ENCODE results near the gene CTBP1. TPM values are rescaled to one million over a fixed set of nuclear protein-coding genes. Genes with fewer than 3 reads are reported as not detected.

The CTBP1 gene
- total RNA-seq, 1 experiment from 2014 or later, result 136 TPM

DNA sequence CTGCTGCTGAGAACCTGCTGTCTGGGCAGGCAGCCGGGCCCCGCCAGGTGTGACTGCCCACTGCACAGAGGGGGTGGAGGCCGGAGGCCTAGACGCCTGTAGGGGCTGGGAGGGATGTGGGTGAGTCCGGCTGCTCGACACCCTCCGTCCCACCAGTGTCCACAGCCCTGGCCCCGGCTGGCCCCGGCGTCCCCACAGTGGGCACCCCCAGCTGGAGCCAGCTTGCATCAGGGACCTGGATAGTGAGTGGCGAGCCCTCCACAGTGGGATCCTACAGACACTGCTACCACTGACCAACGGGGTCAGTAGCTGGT lies 41.8 kb downstream of the CTBP1 start:
- Histone ChIP-seq H2BK5ac (ENCODE audit: insufficient read length, low read length) (no peak overlapping the region), H3K79me1 (ENCODE audit: insufficient read depth, low read depth, low read length, poor library complexity, severe bottlenecking) (no peaks in the 10 kb centered on the region), H2AFZ (ENCODE audit: low read length) (no peak overlapping the region), H4K8ac (replicated peaks; ENCODE audit: insufficient read length, low read depth, low read length) (no peak overlapping the region), H3K4me2 (ENCODE audit: insufficient read depth, insufficient read length, low read length) (no peak overlapping the region), H3K4ac (ENCODE audit: low read depth, low read length) (no peak overlapping the region), H3K23me2 (ENCODE audit: insufficient read length, low read depth, low read length, poor library complexity, severe bottlenecking) (peaks cover 3% of the 10 kb centered on the region), H3K4me1 (ENCODE audit: insufficient read depth, low read length) (no peaks in the 10 kb centered on the region), H2BK20ac (ENCODE audit: low read depth, low read length, poor library complexity, severe bottlenecking) (no peak overlapping the region), H2BK15ac (ENCODE audit: low read depth, low read length) (no peak overlapping the region), H3K14ac (ENCODE audit: insufficient read depth, low read length) (no peak overlapping the region), H4K20me1 (ENCODE audit: control insufficient read depth, insufficient read depth, insufficient read length) (no peaks in the 10 kb centered on the region), H3K56ac (ENCODE audit: insufficient read length, low read depth, low read length) (no peak overlapping the region), H3K27me3 (ENCODE audit: insufficient read depth, low read length) (no peaks in the 10 kb centered on the region), H3K79me2 (ENCODE audit: insufficient read depth, low read length) (no peaks in the 10 kb centered on the region), H3K23ac (ENCODE audit: insufficient read length, low read depth, low read length) (no peak overlapping the region), H4K5ac (ENCODE audit: insufficient read length, low read depth, low read length) (no peak overlapping the region), H2BK12ac (ENCODE audit: insufficient read length, low read depth, low read length) (no peak overlapping the region), H2BK120ac (ENCODE audit: low read depth, low read length, poor library complexity, severe bottlenecking) (no peak overlapping the region), H3T11ph (ENCODE audit: low read length) (no peak overlapping the region), H4K91ac (ENCODE audit: insufficient read length, low read depth, low read length) (no peak overlapping the region), H2AK5ac (ENCODE audit: insufficient read length, low read length) (no peak overlapping the region), H3K27ac (ENCODE audit: insufficient read length, low read depth, low read length) (no peak overlapping the region), H3K18ac (ENCODE audit: insufficient read length, low read depth, low read length) (no peak overlapping the region), H3K9me3 (ENCODE audit: control insufficient read depth, low read depth, low read length) (no peaks in the 10 kb centered on the region), H3K9ac (ENCODE audit: extremely low read depth, insufficient read length, low read length) (no peak overlapping the region)
- Mint-ChIP-seq H3K36me3 (ENCODE audit: insufficient read depth in 1 of 3, low read depth in 3 of 3) (peaks cover 2 to 15% (median 9%) of the 10 kb centered on the region in 3 experiments; a peak in 6 of 7 replicates), H3K4me3 (no peak overlapping the region), H3K27ac (no peak overlapping the region), H3K4me1 (no peaks in the 10 kb centered on the region), H3K27me3 (ENCODE audit: low read depth) (peaks cover 6% of the 10 kb centered on the region), H3K9me3 (no peaks in the 10 kb centered on the region)
- no CpG with 5 or more reads among the region's 12 CpGs for WGBS (ENCODE audit: extremely low coverage, insufficient read length, low lambda C conversion rate)
- TF ChIP-seq, protein P1, sequence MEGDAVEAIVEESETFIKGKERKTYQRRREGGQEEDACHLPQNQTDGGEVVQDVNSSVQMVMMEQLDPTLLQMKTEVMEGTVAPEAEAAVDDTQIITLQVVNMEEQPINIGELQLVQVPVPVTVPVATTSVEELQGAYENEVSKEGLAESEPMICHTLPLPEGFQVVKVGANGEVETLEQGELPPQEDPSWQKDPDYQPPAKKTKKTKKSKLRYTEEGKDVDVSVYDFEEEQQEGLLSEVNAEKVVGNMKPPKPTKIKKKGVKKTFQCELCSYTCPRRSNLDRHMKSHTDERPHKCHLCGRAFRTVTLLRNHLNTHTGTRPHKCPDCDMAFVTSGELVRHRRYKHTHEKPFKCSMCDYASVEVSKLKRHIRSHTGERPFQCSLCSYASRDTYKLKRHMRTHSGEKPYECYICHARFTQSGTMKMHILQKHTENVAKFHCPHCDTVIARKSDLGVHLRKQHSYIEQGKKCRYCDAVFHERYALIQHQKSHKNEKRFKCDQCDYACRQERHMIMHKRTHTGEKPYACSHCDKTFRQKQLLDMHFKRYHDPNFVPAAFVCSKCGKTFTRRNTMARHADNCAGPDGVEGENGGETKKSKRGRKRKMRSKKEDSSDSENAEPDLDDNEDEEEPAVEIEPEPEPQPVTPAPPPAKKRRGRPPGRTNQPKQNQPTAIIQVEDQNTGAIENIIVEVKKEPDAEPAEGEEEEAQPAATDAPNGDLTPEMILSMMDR (conservative IDR thresholded peaks at IDR 0.05), result no peak
- DNase-seq, result no peak

All from H9 (cell line).